Measurements from ENCODE around the gene MDC1. TPM values are rescaled to one million over a fixed set of nuclear protein-coding genes. Genes with fewer than 3 reads are reported as not detected.

The MDC1 gene
- total RNA-seq, 6 experiments from 2014 or later = 8.8 to 15.5 (median 12.1) TPM

DNA sequence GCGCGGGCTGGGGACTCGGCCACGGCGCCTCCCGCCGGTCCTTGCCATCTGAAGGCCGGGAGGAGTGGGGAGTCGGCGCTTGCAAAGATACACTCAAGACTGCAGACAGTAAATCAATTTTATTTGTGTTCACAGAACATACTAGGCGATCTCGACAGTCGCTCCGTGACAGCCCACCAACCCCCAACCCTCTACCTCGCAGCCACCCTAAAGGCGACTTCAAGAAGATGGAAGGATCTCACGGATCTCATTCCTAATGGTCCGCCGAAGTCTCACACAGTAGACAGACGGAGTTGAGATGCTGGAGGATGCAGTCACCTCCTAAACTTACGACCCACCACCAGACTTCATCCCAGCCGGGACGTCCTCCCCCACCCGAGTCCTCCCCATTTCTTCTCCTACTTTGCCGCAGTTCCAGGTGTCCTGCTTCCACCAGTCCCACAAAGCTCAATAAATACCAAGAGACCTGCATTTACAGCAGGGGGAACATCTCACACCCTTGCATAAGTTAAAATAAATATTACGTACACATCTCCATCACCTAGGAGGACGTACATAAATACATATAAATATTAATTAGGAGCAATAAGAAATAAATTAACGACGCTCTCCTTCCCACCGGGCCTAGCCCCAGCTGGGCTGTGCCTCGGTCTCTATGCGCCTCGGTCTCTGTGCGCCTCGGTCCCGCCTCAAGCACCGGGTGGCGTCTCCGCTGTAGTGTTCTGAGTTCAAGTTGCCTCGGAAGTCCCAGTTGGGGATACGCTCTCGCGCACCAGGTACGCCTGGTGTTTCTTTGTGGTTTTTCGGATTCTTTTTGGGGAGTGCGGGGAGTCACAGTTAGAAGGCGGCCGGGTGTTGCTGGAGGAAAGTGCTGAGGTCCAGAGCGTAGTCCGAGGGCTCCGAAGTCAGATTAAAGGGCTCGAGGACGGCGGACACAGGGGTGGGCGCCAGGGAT is 26.3 kb upstream of the MDC1 start:
- Histone ChIP-seq H3K4me3 (peak overlapping the region; percentile 82 to 95 (median 93)), H3K36me3 (peaks cover 0 to 20% (median 16%) of the 10 kb centered on the region in 4 donors), H3K4me1 (peaks cover 0 to 16% (median 8%) of the 10 kb centered on the region in 4 donors), H3K9me3 (no peaks in the 10 kb centered on the region), H3K27ac (peak overlapping the region; percentile 88 to 98 (median 89)), H3K27me3 (no peaks in the 10 kb centered on the region)
- ATAC-seq (peak; percentile 0 to 20 (median 6)), DNase-seq (peak in 2 of 3 donors; percentile 44 to 59)
- TF ChIP-seq, protein P1, sequence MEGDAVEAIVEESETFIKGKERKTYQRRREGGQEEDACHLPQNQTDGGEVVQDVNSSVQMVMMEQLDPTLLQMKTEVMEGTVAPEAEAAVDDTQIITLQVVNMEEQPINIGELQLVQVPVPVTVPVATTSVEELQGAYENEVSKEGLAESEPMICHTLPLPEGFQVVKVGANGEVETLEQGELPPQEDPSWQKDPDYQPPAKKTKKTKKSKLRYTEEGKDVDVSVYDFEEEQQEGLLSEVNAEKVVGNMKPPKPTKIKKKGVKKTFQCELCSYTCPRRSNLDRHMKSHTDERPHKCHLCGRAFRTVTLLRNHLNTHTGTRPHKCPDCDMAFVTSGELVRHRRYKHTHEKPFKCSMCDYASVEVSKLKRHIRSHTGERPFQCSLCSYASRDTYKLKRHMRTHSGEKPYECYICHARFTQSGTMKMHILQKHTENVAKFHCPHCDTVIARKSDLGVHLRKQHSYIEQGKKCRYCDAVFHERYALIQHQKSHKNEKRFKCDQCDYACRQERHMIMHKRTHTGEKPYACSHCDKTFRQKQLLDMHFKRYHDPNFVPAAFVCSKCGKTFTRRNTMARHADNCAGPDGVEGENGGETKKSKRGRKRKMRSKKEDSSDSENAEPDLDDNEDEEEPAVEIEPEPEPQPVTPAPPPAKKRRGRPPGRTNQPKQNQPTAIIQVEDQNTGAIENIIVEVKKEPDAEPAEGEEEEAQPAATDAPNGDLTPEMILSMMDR (IDR thresholded peaks at IDR 0.05) = no peak
- peak; percentile 47 for TF ChIP-seq POLR2A (IDR thresholded peaks at IDR 0.05)
- WGBS (ENCODE audit: insufficient coverage, low coverage, low lambda C conversion rate, missing lambda C conversion rate) = 0% methylated on average over 28 of the region's 55 CpGs
- intact Hi-C loops (cut with DNase I) = no loop called here

DNA sequence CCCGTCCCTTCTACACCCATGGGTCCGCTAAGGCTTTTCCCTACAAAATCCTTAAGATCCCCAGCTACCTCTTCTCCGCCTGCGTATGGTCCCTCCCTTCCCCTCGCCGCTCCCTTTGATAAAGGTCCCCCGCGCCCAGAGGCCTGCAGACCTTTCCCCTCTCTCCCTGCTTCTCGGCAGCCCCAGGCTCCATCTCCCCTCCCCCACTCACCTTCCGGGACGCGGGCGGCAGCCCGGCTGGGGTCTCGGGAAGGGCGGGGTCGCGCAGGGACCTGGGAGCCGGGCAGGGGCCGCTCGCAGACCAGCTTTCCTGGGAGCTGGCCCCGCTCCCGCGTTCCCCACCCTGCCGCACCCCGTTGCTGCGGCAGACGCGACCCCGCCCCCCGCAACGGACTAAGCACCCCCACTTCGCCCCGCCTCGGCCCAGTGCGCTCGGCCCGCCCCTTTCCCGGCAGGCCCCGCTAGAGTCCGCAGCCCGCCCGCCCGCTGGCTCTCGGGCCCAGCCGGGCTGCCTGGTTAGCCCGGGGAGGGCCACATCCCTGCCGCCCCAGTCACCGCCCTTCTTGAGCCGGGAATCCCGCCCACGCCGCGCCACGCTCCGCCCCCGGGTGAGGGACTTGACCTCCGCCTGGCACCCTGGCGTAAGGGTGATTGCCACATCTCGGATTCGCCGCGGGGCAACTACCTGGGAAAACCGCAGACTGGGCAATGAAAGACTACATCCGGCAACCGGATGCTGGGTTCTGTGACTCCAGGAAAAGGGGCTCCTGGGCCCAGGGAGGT is 25.4 kb upstream of the MDC1 start, which contains the start of gene FLOT1:
Gene FLOT1 (minus strand): TSS at position 372 of the 783 bp plus-strand sequence. CDS start 498 bp downstream, outside the sequence.
- intact Hi-C loops (cut with DNase I) = no loop called here
- under 1% methylated on average over 33 of the region's 66 CpGs for WGBS (ENCODE audit: insufficient coverage, low coverage, low lambda C conversion rate, missing lambda C conversion rate)
- DNase-seq (peak; percentile 99), ATAC-seq (peak; percentile 75 to 93 (median 89))
- peaks cover 0 to 16% (median 8%) of the 10 kb centered on the region in 4 donors for H3K4me1 ChIP-seq
- peak within 1 kb of the TSS; percentile 82 to 95 (median 93) for H3K4me3 ChIP-seq
- peak within 1 kb of the TSS; percentile 88 to 98 (median 89) for H3K27ac ChIP-seq
- H3K9me3 ChIP-seq = no peaks in the 10 kb centered on the region
- no peaks in the 10 kb centered on the region for H3K27me3 ChIP-seq
- TF ChIP-seq POLR2A (IDR thresholded peaks at IDR 0.05) = peak; percentile 86
- TF ChIP-seq, protein P1 (IDR thresholded peaks at IDR 0.05) = no peak
- H3K36me3 ChIP-seq = peaks cover 0 to 27% (median 22%) of the 10 kb centered on the region in 4 donors

DNA sequence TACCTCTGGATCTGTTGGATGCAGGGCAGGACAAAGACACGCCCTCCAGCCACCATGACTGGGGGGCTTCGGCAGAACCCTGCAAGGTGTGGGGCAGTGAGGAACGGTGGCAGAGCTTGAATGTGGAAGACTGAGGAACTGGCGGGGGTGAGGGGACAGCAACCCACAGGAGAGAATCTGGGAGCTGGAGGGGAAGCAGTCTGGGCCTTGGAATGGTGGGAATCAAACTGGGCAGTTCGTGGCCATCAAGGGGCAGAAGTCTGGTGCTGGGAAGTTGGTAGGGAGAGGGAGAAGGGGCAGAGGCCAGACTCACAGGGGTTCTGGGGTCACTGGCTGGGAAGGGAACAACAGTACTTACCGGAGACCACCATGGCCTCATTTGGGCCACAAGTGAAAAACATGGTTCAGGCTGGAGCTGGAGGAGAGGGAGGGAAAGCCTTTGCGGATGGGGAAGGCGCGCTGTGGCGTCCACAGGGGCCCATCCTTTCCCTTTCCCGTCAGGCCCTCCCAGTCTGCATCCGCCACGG is 24.8 kb upstream of the MDC1 start:
- Histone ChIP-seq H3K4me1 (peaks cover 0 to 16% (median 8%) of the 10 kb centered on the region in 4 donors), H3K36me3 (peaks cover 0 to 30% (median 23%) of the 10 kb centered on the region in 4 donors), H3K27me3 (no peaks in the 10 kb centered on the region), H3K4me3 (peak overlapping the region; percentile 82 to 95 (median 93)), H3K27ac (peak overlapping the region; percentile 88 to 98 (median 89)), H3K9me3 (no peaks in the 10 kb centered on the region)
- WGBS (ENCODE audit: insufficient coverage, low coverage, low lambda C conversion rate, missing lambda C conversion rate) = 17% methylated on average over 8 of the region's 13 CpGs
- peak; percentile 10 to 17 (median 15) for ATAC-seq
- DNase-seq = no peak
- TF ChIP-seq POLR2A (IDR thresholded peaks at IDR 0.05) = no peak
- TF ChIP-seq, protein P1 (IDR thresholded peaks at IDR 0.05) = no peak
- intact Hi-C loops (cut with DNase I) = no loop called here
